Fibroblast of skin of scalp (primary cell): ENCODE data around the gene NCOA6.
A peak's percentile ranks its signal among the peaks of the same experiment; 100 is the strongest.
"Not testable (repeated sequence)": the region's sequence is repeated elsewhere in the genome, so short reads cannot be mapped to it uniquely, and the experiment has no call there.

Experiments
- DNase-seq: peaks from one replicate; pipeline ENCODE4 v3.0.0-alpha.2; 2013

The NCOA6 gene

GRCh38 chr20:34824806-34825529 lies 483 bp downstream of the NCOA6 start:
- DNase-seq: peak; percentile 58

- peak; percentile 47 for DNase-seq
Observed at GRCh38 chr20:34824452-34824805, 1.0 kb downstream of the NCOA6 start.

GRCh38 chr20:34824026-34824425 lies 1.4 kb downstream of the NCOA6 start:
- no peak for DNase-seq

- no peak for DNase-seq
Observed at GRCh38 chr20:34820805-34821578, 4.5 kb downstream of the NCOA6 start.

- DNase-seq: no peak
Observed at GRCh38 chr20:34817801-34818200, 7.7 kb downstream of the NCOA6 start.

- DNase-seq: no peak
Observed at GRCh38 chr20:34817072-34817471, 8.4 kb downstream of the NCOA6 start.

- no peak for DNase-seq
Observed at GRCh38 chr20:34815636-34816035, 9.8 kb downstream of the NCOA6 start.

GRCh38 chr20:34808583-34808982 lies 16.9 kb downstream of the NCOA6 start:
- DNase-seq: no peak

GRCh38 chr20:34807944-34808465 lies 17.4 kb downstream of the NCOA6 start:
- DNase-seq: not testable (repeated sequence)

GRCh38 chr20:34806255-34806654 lies 19.2 kb downstream of the NCOA6 start:
- DNase-seq: no peak

- no peak for DNase-seq
Observed at GRCh38 chr20:34798871-34799270, 26.6 kb downstream of the NCOA6 start.

- DNase-seq: no peak
Observed at GRCh38 chr20:34798328-34798727, 27.1 kb downstream of the NCOA6 start.

GRCh38 chr20:34797012-34797995 lies 28.1 kb downstream of the NCOA6 start:
- DNase-seq: no peak

- no peak for DNase-seq
Observed at GRCh38 chr20:34794006-34794585, 31.4 kb downstream of the NCOA6 start.

- DNase-seq: no peak
Observed at GRCh38 chr20:34792687-34793363, 32.6 kb downstream of the NCOA6 start.

GRCh38 chr20:34791289-34792020 lies 34.0 kb downstream of the NCOA6 start:
- DNase-seq: peak; percentile 92

GRCh38 chr20:34781220-34781619 lies 44.2 kb downstream of the NCOA6 start:
- no peak for DNase-seq

- DNase-seq: not testable (repeated sequence)
Observed at GRCh38 chr20:34780291-34780690, 45.2 kb downstream of the NCOA6 start.

- no peak for DNase-seq
Observed at GRCh38 chr20:34776177-34776576, 49.3 kb downstream of the NCOA6 start.

- DNase-seq: no peak
Observed at GRCh38 chr20:34774886-34775285, 50.6 kb downstream of the NCOA6 start.

GRCh38 chr20:34774449-34774848 lies 51.0 kb downstream of the NCOA6 start:
- no peak for DNase-seq
